ENCODE data around the gene CCDC88A. TPM values are rescaled to one million over a fixed set of nuclear protein-coding genes. Genes with fewer than 3 reads are reported as not detected.

CCDC88A gene
- total and polyA plus RNA-seq, 8 donors: 6.2 to 95.1 (median 31.6) TPM

DNA sequence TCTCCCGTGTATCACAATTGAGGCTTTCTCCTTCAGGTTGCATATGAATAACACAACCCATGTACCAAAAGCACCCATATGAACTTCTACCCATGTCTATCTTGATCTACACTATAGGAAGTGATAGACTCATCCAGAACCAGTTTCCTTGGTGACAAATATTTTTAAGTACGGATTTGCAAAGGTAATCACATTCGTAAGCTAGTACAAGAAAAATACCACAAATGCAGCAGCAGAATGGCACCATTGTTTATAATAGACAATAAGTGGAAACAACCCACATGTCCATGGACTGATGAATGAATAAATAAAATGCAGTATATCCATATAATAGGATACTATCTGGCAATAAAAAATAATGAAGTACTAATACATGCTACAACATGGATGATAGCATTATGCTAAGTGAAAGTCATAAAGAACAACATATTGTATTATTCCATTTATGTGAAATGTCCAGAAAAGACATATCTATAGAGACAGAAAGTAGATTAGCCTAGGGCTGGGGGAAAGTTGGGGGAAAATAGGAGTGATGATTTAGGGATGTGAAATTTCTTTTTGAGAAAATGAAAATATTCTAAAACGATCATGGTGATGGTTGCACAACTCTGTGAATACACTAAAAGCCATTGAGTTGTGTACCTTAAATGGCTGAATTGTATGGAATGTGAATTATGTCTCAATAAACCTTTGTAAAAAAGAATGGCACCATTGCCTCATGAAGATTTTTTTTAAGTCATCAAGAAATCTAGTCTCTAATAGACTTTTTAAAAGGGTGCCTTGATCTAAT lies 3.4 kb upstream of the CCDC88A start:
- Histone ChIP-seq H3K4me1 (peaks cover 7 to 16% (median 13%) of the 10 kb centered on the region in 4 donors), H3K27me3 (no peaks in the 10 kb centered on the region), H3K9me3 (no peaks in the 10 kb centered on the region), H3K27ac (no peak overlapping the region), H3K4me3 (no peak overlapping the region), H3K36me3 (no peaks in the 10 kb centered on the region)
- no peak for DNase-seq
- TF ChIP-seq EP300 (IDR thresholded peaks at IDR 0.05) (no peak), CTCF (IDR thresholded peaks at IDR 0.05) (no peak), POLR2AphosphoS5 (IDR thresholded peaks at IDR 0.05) (no peak), POLR2A (IDR thresholded peaks at IDR 0.05) (no peak)
- WGBS, 5 donors: 65 to 73% (median 67%) methylated on average over 4 of the region's 4 CpGs
- intact Hi-C loops (cut with DNase I; ENCODE audit: low total_unique reads): no loop called here

GRCh38 chr2:55421326-55421725 lies 1.7 kb upstream of the CCDC88A start:
- H3K4me3 ChIP-seq: no peak overlapping the region
- H3K9me3 ChIP-seq: no peaks in the 10 kb centered on the region
- H3K4me1 ChIP-seq: peaks cover 14 to 34% (median 21%) of the 10 kb centered on the region in 4 donors
- no peak for DNase-seq
- H3K36me3 ChIP-seq: no peaks in the 10 kb centered on the region
- TF ChIP-seq EP300 (IDR thresholded peaks at IDR 0.05) (no peak), CTCF (IDR thresholded peaks at IDR 0.05) (no peak), POLR2AphosphoS5 (IDR thresholded peaks at IDR 0.05) (no peak), POLR2A (IDR thresholded peaks at IDR 0.05) (no peak)
- no peaks in the 10 kb centered on the region for H3K27me3 ChIP-seq
- intact Hi-C loops (cut with DNase I; ENCODE audit: low total_unique reads): no loop called here
- no peak overlapping the region for H3K27ac ChIP-seq
- 82 to 94% (median 87%) methylated on average over 5 of the region's 5 CpGs for WGBS, 5 donors

DNA sequence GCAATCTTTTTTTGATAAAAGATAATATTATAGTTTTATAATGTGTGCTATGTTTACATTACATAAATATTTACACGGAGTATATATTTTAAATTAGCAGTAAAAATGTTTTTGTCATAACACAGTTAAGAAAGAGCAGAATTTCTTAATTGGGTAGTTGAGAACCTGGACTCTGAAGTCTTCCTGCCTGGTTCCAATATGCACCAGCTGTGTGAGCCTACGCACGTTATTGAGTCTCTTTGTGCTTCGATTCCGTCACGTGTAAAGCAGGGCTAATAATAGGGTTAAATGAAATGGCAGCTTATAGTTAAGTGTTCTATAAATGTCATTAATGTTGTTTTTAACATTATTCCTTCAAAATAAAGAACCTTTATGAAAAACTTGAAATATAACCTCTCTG lies 1.2 kb upstream of the CCDC88A start:
- 38 to 59% (median 44%) methylated on average over 6 of the region's 6 CpGs for WGBS, 5 donors
- H3K4me3 ChIP-seq: peak overlapping the region; percentile 64 to 79 (median 73)
- no peak for DNase-seq
- H3K27me3 ChIP-seq: no peaks in the 10 kb centered on the region
- H3K4me1 ChIP-seq: peaks cover 14 to 34% (median 22%) of the 10 kb centered on the region in 4 donors
- no peak for TF ChIP-seq POLR2A (IDR thresholded peaks at IDR 0.05)
- TF ChIP-seq CTCF (IDR thresholded peaks at IDR 0.05): no peak
- TF ChIP-seq EP300 (IDR thresholded peaks at IDR 0.05): no peak
- TF ChIP-seq POLR2AphosphoS5 (IDR thresholded peaks at IDR 0.05): no peak
- no peak overlapping the region for H3K27ac ChIP-seq
- H3K36me3 ChIP-seq: no peaks in the 10 kb centered on the region
- intact Hi-C loops (cut with DNase I; ENCODE audit: low total_unique reads): no loop called here
- no peaks in the 10 kb centered on the region for H3K9me3 ChIP-seq

GRCh38 chr2:55420439-55420725 lies 726 bp upstream of the CCDC88A start:
- Histone ChIP-seq H3K27ac (peak overlapping the region; percentile 81 to 89 (median 86)), H3K36me3 (no peaks in the 10 kb centered on the region), H3K9me3 (no peaks in the 10 kb centered on the region), H3K27me3 (no peaks in the 10 kb centered on the region), H3K4me3 (peak overlapping the region; percentile 64 to 79 (median 73)), H3K4me1 (peaks cover 14 to 34% (median 24%) of the 10 kb centered on the region in 4 donors)
- 0 to 3% (median 1%) methylated on average over 3 of the region's 3 CpGs for WGBS, 5 donors
- intact Hi-C loops (cut with DNase I; ENCODE audit: low total_unique reads): no loop called here
- TF ChIP-seq POLR2A (IDR thresholded peaks at IDR 0.05): no peak
- TF ChIP-seq POLR2AphosphoS5 (IDR thresholded peaks at IDR 0.05): no peak
- no peak for TF ChIP-seq EP300 (IDR thresholded peaks at IDR 0.05)
- TF ChIP-seq CTCF (IDR thresholded peaks at IDR 0.05): no peak
- DNase-seq: no peak
